Liver (tissue), 9 donors: ENCODE measurements around the gene MAN2B1. TPM values are rescaled to one million over a fixed set of nuclear protein-coding genes. Genes with fewer than 3 reads are reported as not detected.

Source experiments
- DNase-seq: peaks from one replicate; pipeline ENCODE4 v3.0.0-alpha.2; 2017; ENCODE audit warnings: low spot score
- H3K27ac ChIP-seq, 2 donors: one replicate each; pipeline ENCODE4 v1.7.0; 2013; ENCODE audit warnings: inconsistent platforms in 2 of 2, low read length in 2 of 2, control low read depth in 1 of 2, low read depth in 1 of 2, mild to moderate bottlenecking in 1 of 2
- H3K27me3 ChIP-seq, 4 donors: one replicate each; pipeline versions ENCODE4 v1.6.1 to v1.7.0; 2013; ENCODE audit warnings: low read length in 3 of 4, inconsistent platforms in 1 of 4, mild to moderate bottlenecking in 1 of 4, moderate library complexity in 1 of 4; ENCODE audit not compliant: control insufficient read depth in 4 of 4, insufficient read depth in 4 of 4
- H3K36me3 ChIP-seq, 4 donors: one replicate each; pipeline versions ENCODE4 v1.6.1 to v1.7.0; 2013; ENCODE audit warnings: low read length in 3 of 4, mild to moderate bottlenecking in 3 of 4, low read depth in 1 of 4, moderate library complexity in 1 of 4; ENCODE audit not compliant: control insufficient read depth in 4 of 4, insufficient read depth in 3 of 4
- H3K4me1 ChIP-seq, 4 donors: one replicate each; pipeline versions ENCODE4 v1.6.1 to v1.7.0; 2013; ENCODE audit warnings: low read length in 3 of 4, mild to moderate bottlenecking in 3 of 4, moderate library complexity in 1 of 4; ENCODE audit not compliant: control insufficient read depth in 4 of 4, insufficient read depth in 4 of 4
- H3K4me3 ChIP-seq, 3 donors: one replicate each; pipeline versions ENCODE4 v1.6.1 to v1.7.0; 2013; ENCODE audit warnings: low read length in 3 of 3, control low read depth in 1 of 3, low read depth in 1 of 3, mild to moderate bottlenecking in 1 of 3
- H3K9ac ChIP-seq, 2 donors: one replicate each; pipeline ENCODE4 v1.7.0; 2013; ENCODE audit warnings: low read length in 2 of 2, mild to moderate bottlenecking in 2 of 2, moderate library complexity in 2 of 2, control low read depth in 1 of 2, low read depth in 1 of 2
- H3K9me3 ChIP-seq, 4 donors: one replicate each; pipeline versions ENCODE4 v1.6.1 to v1.7.0; 2013; ENCODE audit warnings: low read length in 3 of 4; ENCODE audit not compliant: control insufficient read depth in 4 of 4
- EGR1 ChIP-seq, 2 donors: IDR thresholded peaks; 2 replicates each; pipeline ENCODE4 v1.6.1; 2016 to 2018; ENCODE audit warnings: antibody characterized with exemption in 2 of 2, low read depth in 2 of 2
- FOXA1 ChIP-seq: IDR thresholded peaks from 2 replicates; pipeline ENCODE4 v1.6.1; 2016; ENCODE audit warnings: antibody characterized with exemption
- FOXA2 ChIP-seq: IDR thresholded peaks from 2 replicates; pipeline ENCODE4 v1.6.1; 2016; ENCODE audit warnings: antibody characterized with exemption
- GABPA ChIP-seq, 2 donors: IDR thresholded peaks in 1 of 2; conservative IDR thresholded peaks in 1 of 2; 2 replicates each; pipeline ENCODE4 v1.6.1; 2016; ENCODE audit warnings: antibody characterized with exemption in 2 of 2, mild to moderate bottlenecking in 1 of 2, moderate library complexity in 1 of 2
- HNF4A ChIP-seq, 2 donors: conservative IDR thresholded peaks; 2 replicates each; pipeline ENCODE4 v1.6.1; 2016; ENCODE audit warnings: antibody characterized with exemption in 2 of 2, mild to moderate bottlenecking in 2 of 2
- HNF4G ChIP-seq: IDR thresholded peaks from 2 replicates; pipeline ENCODE4 v1.6.1; 2016; ENCODE audit warnings: antibody characterized with exemption
- JUND ChIP-seq, 2 donors: IDR thresholded peaks; 2 replicates each; pipeline ENCODE4 v1.6.1; 2016; ENCODE audit warnings: antibody characterized with exemption in 2 of 2
- MAX ChIP-seq: IDR thresholded peaks from 2 replicates; pipeline ENCODE4 v1.6.1; 2016; ENCODE audit warnings: antibody characterized with exemption
- NR2F2 ChIP-seq: IDR thresholded peaks from 2 replicates; pipeline ENCODE4 v1.6.1; 2016; ENCODE audit warnings: antibody characterized with exemption
- RAD21 ChIP-seq, 2 donors: IDR thresholded peaks; 2 replicates each; pipeline ENCODE4 v1.6.1; 2016; ENCODE audit warnings: antibody characterized with exemption in 2 of 2, mild to moderate bottlenecking in 2 of 2
- RXRA ChIP-seq, 2 donors: IDR thresholded peaks; 2 replicates each; pipeline ENCODE4 v1.6.1; 2017 to 2018; ENCODE audit warnings: antibody characterized with exemption in 2 of 2, mild to moderate bottlenecking in 1 of 2
- SP1 ChIP-seq: IDR thresholded peaks from 2 replicates; pipeline ENCODE4 v1.6.1; 2018; ENCODE audit warnings: antibody characterized with exemption, mild to moderate bottlenecking
- TAF1 ChIP-seq: conservative IDR thresholded peaks from 2 replicates; pipeline ENCODE4 v1.6.1; 2016; ENCODE audit warnings: antibody characterized with exemption, mild to moderate bottlenecking
- YY1 ChIP-seq: IDR thresholded peaks from 2 replicates; pipeline ENCODE4 v1.6.1; 2016; ENCODE audit warnings: antibody characterized with exemption, mild to moderate bottlenecking
- ZBTB33 ChIP-seq: IDR thresholded peaks from 2 replicates; pipeline ENCODE4 v1.6.1; 2016; ENCODE audit warnings: antibody characterized with exemption
- WGBS: extraction: QIAGEN DNeasy Blood & Tissue Kit; methylation state at CpG from one replicate; pipeline ENCODE4 v1.1.7; 2013; 5-methylcytosine and 5-hydroxymethylcytosine counted together
- polyA plus RNA-seq, 2 donors: library from polyadenylated mRNA; stranded (reverse) in 1 of 2; unstranded in 1 of 2; fragments of 200-250 nt in 1 of 2; fragments of >200 nt in 1 of 2; fragmentation: Nextera tagmentation in 1 of 2; extraction: Ambion mirVana in 1 of 2; gene quantifications; one replicate each; pipeline versions ENCODE4 v1.2.1 to v1.2.3, GENCODE V29; 2013 to 2015
- total RNA-seq, 2 donors: library from RNA; depleted of rRNA; stranded (reverse); fragments of >200 nt; gene quantifications; one replicate each; pipeline ENCODE4 v1.2.3, GENCODE V29; 2014
- TF ChIP-seq, protein P1 (sequence below): IDR thresholded peaks from 2 replicates; pipeline ENCODE4 v1.6.1; 2016; ENCODE audit warnings: antibody characterized with exemption, mild to moderate bottlenecking
- TF ChIP-seq, protein P2 (sequence below): fragments of 150-350 bp; IDR thresholded peaks from 2 replicates; pipeline ENCODE4 v1.5.1; 2017; ENCODE audit warnings: improper control_type of control experiment, low read depth, low read length; ENCODE audit not compliant: missing input control
- TF ChIP-seq, protein P3 (sequence below): IDR thresholded peaks from 2 replicates; pipeline ENCODE4 v1.6.1; 2016; ENCODE audit warnings: antibody characterized with exemption
- donor health status: healthy.
- donor health status: healthy.
- donor health status: healthy.
- donor health status: healthy.
- donor health status: healthy.

Gene MAN2B1
- total and polyA plus RNA-seq, 4 donors: 23.5 to 42.9 (median 35.1) TPM

- Histone ChIP-seq H3K4me1 (no peaks in the 10 kb centered on the region), H3K9ac (no peak overlapping the region), H3K36me3 (peaks cover 7 to 34% (median 13%) of the 10 kb centered on the region in 4 donors), H3K27me3 (no peaks in the 10 kb centered on the region), H3K4me3 (no peak overlapping the region), H3K27ac (no peak overlapping the region), H3K9me3 (no peaks in the 10 kb centered on the region)
- no peak for DNase-seq
- TF ChIP-seq EGR1 (IDR thresholded peaks at IDR 0.05; ENCODE audit: low read depth in 2 of 2) (no peak), FOXA1 (no peak), RAD21 (IDR thresholded peaks at IDR 0.05) (no peak), RXRA (IDR thresholded peaks at IDR 0.05) (no peak), HNF4G (no peak), YY1 (no peak), SP1 (no peak), NR2F2 (no peak), FOXA2 (no peak), ZBTB33 (no peak), GABPA (IDR thresholded peaks at IDR 0.05 in 1 of 2, conservative IDR thresholded peaks at IDR 0.05 in 1 of 2) (no peak), TAF1 (no peak), JUND (IDR thresholded peaks at IDR 0.05) (no peak), MAX (no peak), HNF4A (conservative IDR thresholded peaks at IDR 0.05) (no peak)
- TF ChIP-seq, protein P1, sequence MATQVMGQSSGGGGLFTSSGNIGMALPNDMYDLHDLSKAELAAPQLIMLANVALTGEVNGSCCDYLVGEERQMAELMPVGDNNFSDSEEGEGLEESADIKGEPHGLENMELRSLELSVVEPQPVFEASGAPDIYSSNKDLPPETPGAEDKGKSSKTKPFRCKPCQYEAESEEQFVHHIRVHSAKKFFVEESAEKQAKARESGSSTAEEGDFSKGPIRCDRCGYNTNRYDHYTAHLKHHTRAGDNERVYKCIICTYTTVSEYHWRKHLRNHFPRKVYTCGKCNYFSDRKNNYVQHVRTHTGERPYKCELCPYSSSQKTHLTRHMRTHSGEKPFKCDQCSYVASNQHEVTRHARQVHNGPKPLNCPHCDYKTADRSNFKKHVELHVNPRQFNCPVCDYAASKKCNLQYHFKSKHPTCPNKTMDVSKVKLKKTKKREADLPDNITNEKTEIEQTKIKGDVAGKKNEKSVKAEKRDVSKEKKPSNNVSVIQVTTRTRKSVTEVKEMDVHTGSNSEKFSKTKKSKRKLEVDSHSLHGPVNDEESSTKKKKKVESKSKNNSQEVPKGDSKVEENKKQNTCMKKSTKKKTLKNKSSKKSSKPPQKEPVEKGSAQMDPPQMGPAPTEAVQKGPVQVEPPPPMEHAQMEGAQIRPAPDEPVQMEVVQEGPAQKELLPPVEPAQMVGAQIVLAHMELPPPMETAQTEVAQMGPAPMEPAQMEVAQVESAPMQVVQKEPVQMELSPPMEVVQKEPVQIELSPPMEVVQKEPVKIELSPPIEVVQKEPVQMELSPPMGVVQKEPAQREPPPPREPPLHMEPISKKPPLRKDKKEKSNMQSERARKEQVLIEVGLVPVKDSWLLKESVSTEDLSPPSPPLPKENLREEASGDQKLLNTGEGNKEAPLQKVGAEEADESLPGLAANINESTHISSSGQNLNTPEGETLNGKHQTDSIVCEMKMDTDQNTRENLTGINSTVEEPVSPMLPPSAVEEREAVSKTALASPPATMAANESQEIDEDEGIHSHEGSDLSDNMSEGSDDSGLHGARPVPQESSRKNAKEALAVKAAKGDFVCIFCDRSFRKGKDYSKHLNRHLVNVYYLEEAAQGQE: no peak
- TF ChIP-seq, protein P2, sequence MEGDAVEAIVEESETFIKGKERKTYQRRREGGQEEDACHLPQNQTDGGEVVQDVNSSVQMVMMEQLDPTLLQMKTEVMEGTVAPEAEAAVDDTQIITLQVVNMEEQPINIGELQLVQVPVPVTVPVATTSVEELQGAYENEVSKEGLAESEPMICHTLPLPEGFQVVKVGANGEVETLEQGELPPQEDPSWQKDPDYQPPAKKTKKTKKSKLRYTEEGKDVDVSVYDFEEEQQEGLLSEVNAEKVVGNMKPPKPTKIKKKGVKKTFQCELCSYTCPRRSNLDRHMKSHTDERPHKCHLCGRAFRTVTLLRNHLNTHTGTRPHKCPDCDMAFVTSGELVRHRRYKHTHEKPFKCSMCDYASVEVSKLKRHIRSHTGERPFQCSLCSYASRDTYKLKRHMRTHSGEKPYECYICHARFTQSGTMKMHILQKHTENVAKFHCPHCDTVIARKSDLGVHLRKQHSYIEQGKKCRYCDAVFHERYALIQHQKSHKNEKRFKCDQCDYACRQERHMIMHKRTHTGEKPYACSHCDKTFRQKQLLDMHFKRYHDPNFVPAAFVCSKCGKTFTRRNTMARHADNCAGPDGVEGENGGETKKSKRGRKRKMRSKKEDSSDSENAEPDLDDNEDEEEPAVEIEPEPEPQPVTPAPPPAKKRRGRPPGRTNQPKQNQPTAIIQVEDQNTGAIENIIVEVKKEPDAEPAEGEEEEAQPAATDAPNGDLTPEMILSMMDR: no peak
- TF ChIP-seq, protein P3, sequence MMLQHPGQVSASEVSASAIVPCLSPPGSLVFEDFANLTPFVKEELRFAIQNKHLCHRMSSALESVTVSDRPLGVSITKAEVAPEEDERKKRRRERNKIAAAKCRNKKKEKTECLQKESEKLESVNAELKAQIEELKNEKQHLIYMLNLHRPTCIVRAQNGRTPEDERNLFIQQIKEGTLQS: no peak
- 98% methylated on average over 22 of the region's 22 CpGs for WGBS
Observed at GRCh38 chr19:12657966-12658365, 8.6 kb downstream of the MAN2B1 start.
